NCI-H2196 (cell line): ENCODE data around the gene RXYLT1.
"Not testable (repeated sequence)": the region's sequence is repeated elsewhere in the genome, so short reads cannot be mapped to it uniquely, and the experiment has no call there.

Experiments used
- DNase-seq: peaks from one replicate; lab custom pipeline; 2025; ENCODE audit not compliant: unreplicated experiment; lab: John Stamatoyannopoulos, UW

The RXYLT1 gene

DNA sequence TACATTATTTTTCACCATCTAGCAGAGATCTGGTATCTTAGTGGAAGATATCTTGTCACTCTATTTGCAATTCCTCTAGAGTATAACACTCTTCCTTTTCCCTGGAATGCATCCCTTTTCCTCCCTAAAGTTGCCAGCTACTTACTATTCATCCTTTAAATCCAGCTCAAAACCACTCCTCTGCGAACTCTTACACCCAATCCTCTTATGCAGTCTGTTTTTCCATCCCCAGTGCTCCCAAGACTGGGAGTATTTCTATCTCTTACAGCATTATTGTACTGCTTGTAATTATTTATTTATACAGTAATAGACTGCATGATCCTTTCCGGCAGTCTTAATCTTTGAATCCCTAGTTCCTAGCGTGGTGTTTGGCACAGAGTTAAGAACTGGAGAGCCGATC, 61.9 kb downstream of the RXYLT1 start:
- no peak for DNase-seq

DNA sequence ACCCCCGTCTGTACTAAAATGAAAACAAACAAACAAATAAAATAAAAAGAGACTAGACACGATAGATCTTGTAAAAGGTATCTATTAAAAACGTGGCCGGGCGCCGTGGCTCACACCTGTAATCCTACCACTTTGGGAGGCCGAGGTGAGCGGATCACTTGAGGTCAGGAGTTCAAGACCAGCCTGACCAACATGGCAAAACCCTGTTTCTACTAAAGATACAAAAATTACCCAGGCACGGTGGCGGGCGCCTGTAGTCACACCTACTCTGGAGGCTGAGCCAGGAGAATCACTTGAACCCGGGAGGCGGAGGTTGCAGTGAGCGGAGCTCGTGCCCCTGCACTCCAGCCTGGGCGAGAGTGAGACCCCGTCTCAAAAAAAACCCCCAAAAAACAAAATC, 63.0 kb downstream of the RXYLT1 start:
- DNase-seq, result not testable (repeated sequence)

- DNase-seq, result no peak
These were observed 63.6 kb downstream of the RXYLT1 start for GRCh38 chr12:63843254-63843720.

- DNase-seq, result peak; percentile 96
These were observed 64.1 kb downstream of the RXYLT1 start for GRCh38 chr12:63843721-63844390.

GRCh38 chr12:63844391-63845341, 65.0 kb downstream of the RXYLT1 start, which contains the start of gene SRGAP1:
SRGAP1 (plus strand) TSS chr12:63844700; CDS start chr12:63844817, 117 bp downstream.
- DNase-seq, result peak; percentile 44

- DNase-seq, result no peak
These were observed 66.0 kb downstream of the RXYLT1 start for GRCh38 chr12:63845726-63846125.

GRCh38 chr12:63846238-63846967, 66.7 kb downstream of the RXYLT1 start:
- DNase-seq, result no peak

DNA sequence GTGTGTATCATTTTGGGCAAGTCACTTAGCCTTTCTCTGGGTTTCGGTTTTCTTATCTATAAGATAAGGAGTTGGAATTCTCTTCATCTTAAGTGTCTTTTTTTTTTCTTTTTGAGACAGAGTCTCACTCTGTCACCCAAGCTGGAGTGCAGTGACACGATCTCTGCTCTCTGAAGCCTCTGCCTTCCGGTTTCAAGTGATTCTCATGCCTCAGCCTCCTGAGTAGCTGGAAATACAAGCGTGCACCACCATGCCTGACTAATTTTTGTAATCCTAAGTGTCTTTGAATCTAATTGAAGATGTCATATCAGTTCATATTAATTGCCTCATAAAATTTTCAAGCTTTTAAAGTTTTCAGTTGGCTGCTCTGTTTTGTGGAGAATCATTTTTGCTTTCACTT, 68.7 kb downstream of the RXYLT1 start:
- DNase-seq, result no peak

DNA sequence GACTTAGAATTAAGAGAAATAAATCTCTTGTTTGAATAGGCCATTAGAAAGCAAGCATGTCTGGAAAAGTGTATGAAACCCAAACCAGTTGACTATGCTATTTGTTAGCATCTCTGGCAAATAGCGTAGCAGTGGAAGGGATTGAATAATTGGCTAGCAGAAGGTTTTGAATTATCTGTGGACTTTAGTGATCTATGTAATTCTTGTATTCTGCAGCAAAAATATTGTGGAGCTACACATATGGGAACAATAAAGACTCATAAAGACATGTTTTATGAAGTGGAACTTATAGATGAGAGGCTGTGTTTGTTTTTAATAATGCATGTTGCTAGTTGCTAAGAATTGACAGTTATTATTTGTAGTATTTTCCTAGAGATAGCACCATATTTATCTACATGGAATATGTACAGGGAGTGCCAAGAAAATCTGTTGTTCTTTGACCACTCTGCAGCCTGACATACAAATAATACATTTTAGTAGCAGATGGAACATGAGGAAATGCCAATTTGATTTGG, 69.5 kb downstream of the RXYLT1 start:
- no peak for DNase-seq

DNA sequence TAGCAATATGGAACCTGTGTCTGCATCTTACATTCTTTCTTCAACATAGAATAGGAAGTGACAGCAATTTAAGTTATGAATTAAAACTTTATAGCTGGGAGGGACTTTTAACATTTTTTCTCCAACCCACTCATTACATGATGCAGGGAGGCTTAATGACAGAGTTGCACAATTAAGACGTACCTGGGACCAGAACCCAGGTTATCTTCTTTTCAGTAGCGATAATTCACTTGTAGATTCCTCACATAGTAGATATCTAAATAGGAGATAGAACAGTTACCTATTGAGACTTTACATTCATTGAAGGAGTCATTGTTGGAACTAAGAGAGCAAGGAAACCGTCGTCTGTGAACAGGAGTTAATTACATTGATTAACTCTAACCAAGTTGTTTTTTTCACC, 69.9 kb downstream of the RXYLT1 start:
- DNase-seq, result no peak

GRCh38 chr12:63853978-63854377, 74.3 kb downstream of the RXYLT1 start:
- no peak for DNase-seq

- no peak for DNase-seq
These were observed 75.6 kb downstream of the RXYLT1 start for GRCh38 chr12:63855299-63855698.

DNA sequence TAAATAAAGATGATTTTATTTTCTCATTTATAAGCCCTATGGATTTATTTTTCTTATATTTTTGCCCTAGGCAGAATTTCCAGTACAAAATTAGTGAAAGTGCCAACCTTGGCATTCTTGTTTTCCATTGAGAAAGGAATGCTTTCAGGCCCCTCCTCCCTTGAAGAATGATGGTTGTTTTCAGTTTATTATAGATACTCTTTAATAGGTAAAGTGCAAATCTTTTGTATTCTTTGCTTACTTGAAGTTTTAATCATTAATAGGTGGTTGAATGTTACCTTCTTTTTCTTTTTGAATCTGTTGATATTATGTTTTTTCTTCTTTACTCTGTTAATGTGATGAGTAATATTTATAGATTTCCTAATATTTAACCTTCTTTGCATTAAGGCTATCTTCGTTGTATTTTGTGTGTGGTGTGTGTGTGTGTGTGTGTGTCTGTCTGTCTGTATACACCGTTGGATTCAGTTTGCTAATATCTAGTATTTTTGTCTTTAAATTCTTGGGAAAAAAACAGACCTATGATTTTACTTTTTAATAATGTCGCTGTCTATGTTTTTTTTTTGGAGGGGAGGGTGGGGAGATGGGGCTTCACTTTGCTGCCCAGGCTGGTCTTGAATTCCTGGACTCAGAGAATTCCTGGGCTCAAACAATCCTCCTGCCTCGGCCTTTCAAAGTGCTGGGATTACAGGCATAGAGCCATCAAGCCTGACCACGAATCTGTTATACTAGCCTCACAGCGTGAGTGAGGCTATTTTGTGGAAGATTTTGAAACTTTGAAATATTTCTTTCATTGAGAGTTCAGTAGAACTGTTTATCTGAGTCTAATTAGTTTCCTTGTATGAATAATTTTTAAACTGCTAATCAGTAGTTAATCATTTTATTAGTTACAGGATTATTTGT, 78.3 kb downstream of the RXYLT1 start:
- DNase-seq, result no peak
